MM.1S (cell line): ENCODE results near the gene PRDM10.

Experiments used
- DNase-seq: peaks from one replicate; pipeline ENCODE4 v3.0.0-alpha.2; 2015
- H2AFZ ChIP-seq: fragments of 300-600 bp; sonication (generic); 2 replicates; pipeline ENCODE4 v1.6.0; 2016; ENCODE audit warnings: antibody characterized with exemption, low read length
- H3F3A ChIP-seq: fragments of 300-600 bp; sonication (generic); 2 replicates; pipeline ENCODE4 v1.6.1; 2016; ENCODE audit warnings: mild to moderate bottlenecking, antibody characterized with exemption, low read length, moderate library complexity, mixed read lengths; ENCODE audit not compliant: insufficient read depth
- H3K27ac ChIP-seq: fragments of 300-600 bp; sonication (generic); 2 replicates; pipeline ENCODE4 v1.5.1; 2016; ENCODE audit warnings: mild to moderate bottlenecking, low read length
- H3K27me3 ChIP-seq: fragments of 300-600 bp; sonication (generic); replicated peaks from 2 replicates; pipeline ENCODE4 v1.6.0; 2016; ENCODE audit warnings: low read length; ENCODE audit not compliant: insufficient read depth
- H3K36me3 ChIP-seq: fragments of 300-600 bp; sonication (generic); replicated peaks from 2 replicates; pipeline ENCODE4 v1.6.1; 2016; ENCODE audit warnings: mild to moderate bottlenecking, low read length, mixed read lengths; ENCODE audit not compliant: insufficient read depth
- H3K4me1 ChIP-seq: fragments of 300-600 bp; sonication (generic); 2 replicates; pipeline ENCODE4 v1.6.1; 2016; ENCODE audit warnings: low read length, mixed read lengths
- H3K4me2 ChIP-seq: fragments of 300-600 bp; sonication (generic); 2 replicates; pipeline ENCODE4 v1.6.0; 2016; ENCODE audit warnings: low read depth, low read length
- H3K4me3 ChIP-seq: fragments of 300-600 bp; sonication (generic); 2 replicates; pipeline ENCODE4 v1.5.1; 2016; ENCODE audit warnings: low read length, mixed read lengths
- H3K79me2 ChIP-seq: fragments of 300-600 bp; sonication (generic); 2 replicates; pipeline ENCODE4 v1.6.1; 2016; ENCODE audit warnings: mixed run types, low read length, mixed read lengths
- H3K9ac ChIP-seq: fragments of 300-600 bp; sonication (generic); 2 replicates; pipeline ENCODE4 v1.6.1; 2016; ENCODE audit warnings: low read length, mixed read lengths
- H3K9me2 ChIP-seq: fragments of 300-600 bp; sonication (generic); replicated peaks from 2 replicates; pipeline ENCODE4 v1.6.1; 2016; ENCODE audit warnings: mild to moderate bottlenecking, low read length, mixed read lengths; ENCODE audit not compliant: insufficient read depth
- H3K9me3 ChIP-seq: fragments of 300-600 bp; sonication (generic); replicated peaks from 2 replicates; pipeline ENCODE4 v1.6.1; 2016; ENCODE audit warnings: mild to moderate bottlenecking, low read length, mixed read lengths; ENCODE audit not compliant: insufficient read depth
- H4K20me1 ChIP-seq: fragments of 300-600 bp; sonication (generic); 2 replicates; pipeline ENCODE4 v1.6.1; 2016; ENCODE audit warnings: mild to moderate bottlenecking, low read length, moderate library complexity, mixed read lengths; ENCODE audit not compliant: insufficient read depth
- EZH2 ChIP-seq: fragments of 300-600 bp; sonication (generic); optimal IDR thresholded peaks from 2 replicates; pipeline ENCODE3; 2017; ENCODE audit warnings: low read depth, mild to moderate bottlenecking, antibody characterized with exemption, low read length, mixed read lengths
- EZH2phosphoT487 ChIP-seq: fragments of 300-600 bp; sonication (generic); IDR thresholded peaks from 2 replicates; pipeline ENCODE4 v1.6.1; 2018; ENCODE audit warnings: antibody characterized with exemption, low read length
- TF ChIP-seq, protein P1 (sequence below): fragments of 300-600 bp; sonication (generic); IDR thresholded peaks from 2 replicates; pipeline ENCODE4 v1.5.1; 2016; ENCODE audit warnings: antibody characterized with exemption, low read length, mixed read lengths

Gene PRDM10

DNA sequence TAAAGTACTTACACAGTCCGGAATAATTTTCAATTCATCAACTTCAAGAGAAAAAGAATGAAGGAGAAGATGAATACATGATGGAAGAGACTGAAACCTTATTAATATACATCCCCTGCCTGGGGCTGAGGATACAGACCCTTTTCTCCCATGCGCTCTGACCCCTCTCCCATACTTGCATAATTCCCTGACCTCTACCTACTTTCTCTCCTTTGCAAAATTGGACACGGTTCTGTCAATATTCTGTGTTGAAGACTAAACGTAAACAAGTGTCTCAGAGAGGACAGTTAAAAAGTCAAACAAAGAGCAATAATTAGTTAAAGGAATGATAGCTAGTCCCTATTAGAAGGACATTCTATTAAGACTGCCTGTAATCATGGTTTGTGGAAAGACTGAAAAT, 7.5 kb downstream of the PRDM10 start:
- Histone ChIP-seq H3K27me3 (no peaks in the 10 kb centered on the region), H3K79me2 (peaks cover 26% of the 10 kb centered on the region), H3K4me2 (no peak overlapping the region), H3K9ac (no peak overlapping the region), H3K27ac (no peak overlapping the region), H3K36me3 (no peaks in the 10 kb centered on the region), H3K9me3 (no peaks in the 10 kb centered on the region), H4K20me1 (no peaks in the 10 kb centered on the region), H2AFZ (no peak overlapping the region), H3K4me3 (no peak overlapping the region), H3K4me1 (no peaks in the 10 kb centered on the region), H3F3A (no peaks in the 10 kb centered on the region), H3K9me2 (no peaks in the 10 kb centered on the region)
- DNase-seq = no peak
- no peak for TF ChIP-seq EZH2phosphoT487
- no peak for TF ChIP-seq EZH2
- TF ChIP-seq, protein P1, sequence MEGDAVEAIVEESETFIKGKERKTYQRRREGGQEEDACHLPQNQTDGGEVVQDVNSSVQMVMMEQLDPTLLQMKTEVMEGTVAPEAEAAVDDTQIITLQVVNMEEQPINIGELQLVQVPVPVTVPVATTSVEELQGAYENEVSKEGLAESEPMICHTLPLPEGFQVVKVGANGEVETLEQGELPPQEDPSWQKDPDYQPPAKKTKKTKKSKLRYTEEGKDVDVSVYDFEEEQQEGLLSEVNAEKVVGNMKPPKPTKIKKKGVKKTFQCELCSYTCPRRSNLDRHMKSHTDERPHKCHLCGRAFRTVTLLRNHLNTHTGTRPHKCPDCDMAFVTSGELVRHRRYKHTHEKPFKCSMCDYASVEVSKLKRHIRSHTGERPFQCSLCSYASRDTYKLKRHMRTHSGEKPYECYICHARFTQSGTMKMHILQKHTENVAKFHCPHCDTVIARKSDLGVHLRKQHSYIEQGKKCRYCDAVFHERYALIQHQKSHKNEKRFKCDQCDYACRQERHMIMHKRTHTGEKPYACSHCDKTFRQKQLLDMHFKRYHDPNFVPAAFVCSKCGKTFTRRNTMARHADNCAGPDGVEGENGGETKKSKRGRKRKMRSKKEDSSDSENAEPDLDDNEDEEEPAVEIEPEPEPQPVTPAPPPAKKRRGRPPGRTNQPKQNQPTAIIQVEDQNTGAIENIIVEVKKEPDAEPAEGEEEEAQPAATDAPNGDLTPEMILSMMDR = no peak

DNA sequence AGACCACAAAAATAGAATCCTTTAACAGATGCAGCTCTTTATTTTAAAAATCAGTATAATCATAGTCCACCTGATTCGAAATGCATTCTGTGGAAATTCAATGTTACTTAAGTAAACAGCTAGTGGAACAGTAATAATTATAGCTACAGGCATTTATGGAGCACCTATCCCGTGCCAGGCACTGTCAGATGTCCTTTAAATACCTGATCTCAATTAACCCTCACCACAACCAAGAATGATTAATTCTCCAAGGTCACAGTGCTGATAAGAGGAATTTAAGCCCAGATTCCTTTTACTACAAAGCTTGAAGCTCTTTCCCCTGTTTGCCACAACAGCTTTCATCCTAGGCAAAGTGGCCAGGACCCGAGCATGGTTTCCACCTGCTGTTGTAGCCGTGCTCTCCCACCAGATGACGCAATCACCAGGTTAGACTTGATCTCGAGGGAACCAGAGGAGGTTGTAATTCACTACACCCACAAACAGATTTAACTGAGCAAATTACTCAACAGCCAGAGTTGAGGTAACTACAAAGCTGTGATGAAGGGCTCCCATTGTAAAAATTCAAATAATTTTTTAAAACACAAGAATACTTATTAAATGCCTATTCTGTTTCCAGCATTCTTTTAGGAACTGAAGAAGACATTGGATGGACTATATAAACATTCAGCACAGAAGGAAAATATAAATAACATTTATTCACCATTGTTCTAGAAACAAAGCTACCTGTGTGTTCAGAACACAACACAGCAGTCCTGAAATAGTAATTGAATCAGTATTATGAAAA, 10.3 kb downstream of the PRDM10 start:
- Histone ChIP-seq H3K4me2 (no peak overlapping the region), H3K27ac (no peak overlapping the region)

DNA sequence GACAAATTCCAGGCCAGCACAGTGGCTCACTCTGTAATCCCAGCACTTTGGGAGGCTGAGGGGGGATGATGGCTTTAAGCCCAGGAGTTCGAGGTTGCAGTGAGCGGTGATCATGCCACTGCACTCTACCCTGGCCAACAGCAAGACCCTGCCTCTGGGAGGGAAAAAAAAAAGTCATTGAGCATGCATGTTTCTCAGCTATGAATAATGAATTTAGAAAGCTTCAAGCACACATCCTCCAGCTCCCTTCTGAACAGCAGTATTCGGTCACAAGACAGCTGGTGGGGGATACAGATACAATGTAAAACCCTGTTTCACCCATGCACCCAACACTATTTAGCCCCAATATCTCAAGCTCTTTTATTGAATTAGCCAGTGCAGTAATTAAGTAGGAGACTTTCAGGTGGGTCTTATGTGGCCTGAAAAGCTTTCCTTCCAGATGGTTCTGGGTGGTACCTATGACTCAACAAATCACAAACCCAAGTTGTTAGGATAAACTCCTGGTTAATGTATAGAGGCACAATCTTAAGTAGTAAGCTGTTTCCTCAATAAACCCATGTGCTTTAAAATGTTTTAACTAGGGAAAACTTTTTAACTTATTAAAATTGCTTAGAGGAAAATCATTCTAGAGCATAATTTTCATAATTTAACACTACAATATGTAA, 13.4 kb downstream of the PRDM10 start:
- Histone ChIP-seq H4K20me1 (no peaks in the 10 kb centered on the region), H3K27me3 (no peaks in the 10 kb centered on the region), H3K9ac (no peak overlapping the region), H3K9me2 (no peaks in the 10 kb centered on the region), H3F3A (no peaks in the 10 kb centered on the region), H3K36me3 (no peaks in the 10 kb centered on the region), H3K79me2 (no peaks in the 10 kb centered on the region), H2AFZ (no peak overlapping the region), H3K27ac (no peak overlapping the region), H3K4me3 (no peak overlapping the region), H3K4me1 (no peaks in the 10 kb centered on the region), H3K4me2 (no peak overlapping the region), H3K9me3 (no peaks in the 10 kb centered on the region)
- TF ChIP-seq, protein P1 = no peak
- TF ChIP-seq EZH2 (no peak), EZH2phosphoT487 (no peak)
- DNase-seq = no peak

More for the DNA sequence above, 10.3 kb downstream of the PRDM10 start:
- TF ChIP-seq EZH2 = no peak
- no peak for TF ChIP-seq EZH2phosphoT487
- TF ChIP-seq, protein P1 = no peak
- H3K9me2 ChIP-seq = no peaks in the 10 kb centered on the region
- no peaks in the 10 kb centered on the region for H3K27me3 ChIP-seq
- H3K36me3 ChIP-seq = no peaks in the 10 kb centered on the region
- H3K79me2 ChIP-seq = 0 out of 2 replicates have a peak, but pooled peaks cover 4% of the 10 kb centered on the region
- H3K4me1 ChIP-seq = no peaks in the 10 kb centered on the region
- H2AFZ ChIP-seq = no peak overlapping the region
- H4K20me1 ChIP-seq = no peaks in the 10 kb centered on the region
- no peak overlapping the region for H3K9ac ChIP-seq
- H3K4me3 ChIP-seq = no peak overlapping the region
- no peaks in the 10 kb centered on the region for H3F3A ChIP-seq
- no peak for DNase-seq
- no peaks in the 10 kb centered on the region for H3K9me3 ChIP-seq
